T-helper 1 cell treated with Interleukin-12 subunit alpha and Interleukin-12 subunit beta and Interleukin-4 antibody, amounts not matched to agents 30 ng/mL and 1 ng/mL, for 36 hours (primary cell): ENCODE measurements around the gene PPP1R15A. TPM values are rescaled to one million over a fixed set of nuclear protein-coding genes. Genes with fewer than 3 reads are reported as not detected.
"Not testable (repeated sequence)": the region's sequence is repeated elsewhere in the genome, so short reads cannot be mapped to it uniquely, and the experiment has no call there.

Experiments
- intact Hi-C: fragments of 100-400 bp; cut with micrococcal nuclease; formaldehyde crosslinking; loops from one replicate; pipeline ENCODE4 v1.15.1; 2024
- total RNA-seq: library from RNA; stranded (reverse); gene quantifications from 2 replicates; pipeline ENCODE4 v1.2.3, GENCODE V29; 2022

Gene PPP1R15A
- total RNA-seq, 1 donor from 2014 or later = 38.1 TPM

DNA sequence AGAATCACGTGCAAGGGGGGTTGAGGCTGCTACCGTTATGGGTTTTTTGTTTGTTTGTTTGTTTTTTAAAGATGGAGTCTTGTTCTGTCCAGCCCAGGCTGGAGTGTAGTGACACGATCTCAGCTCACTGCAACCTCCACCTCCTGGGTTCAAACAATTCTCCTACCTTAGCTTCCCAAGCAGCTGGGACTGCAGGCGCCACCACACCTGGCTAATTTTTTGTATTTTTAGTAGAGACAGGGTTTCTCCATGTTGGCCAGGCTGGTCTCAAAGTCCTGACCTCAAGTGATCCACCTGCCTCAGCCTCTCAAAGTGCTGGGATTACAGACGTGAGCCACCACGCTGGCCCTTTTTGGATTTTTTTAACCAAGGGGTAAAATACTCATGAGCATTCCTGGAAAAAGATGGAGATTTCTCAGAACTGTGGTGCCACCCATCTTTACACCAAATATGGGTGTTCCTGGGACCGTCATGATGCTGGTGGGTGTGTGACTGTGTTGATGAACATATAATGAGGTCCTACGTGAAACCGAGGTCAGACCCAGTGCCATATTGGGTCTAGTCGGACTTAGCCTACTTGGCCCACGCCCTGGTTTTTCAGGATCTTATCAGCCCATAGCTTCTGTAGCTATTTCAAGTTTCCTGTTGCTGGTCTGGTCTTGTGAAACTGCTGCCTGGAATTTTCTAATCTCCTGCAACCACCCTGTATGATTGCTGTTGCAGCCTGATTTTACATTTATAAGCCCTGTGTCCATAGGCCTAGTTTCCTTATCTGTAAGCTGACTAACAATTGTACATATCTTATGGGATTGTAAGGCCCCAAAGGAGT is 6.2 kb downstream of the PPP1R15A start:
- intact Hi-C loops = loop anchor here (10.0 kb wide), 1 partner anchor 554 kb away; the partner anchor contains the start of gene EMP3

- intact Hi-C loops = loop anchor here (10.0 kb wide), 1 partner anchor 554 kb away; the partner anchor contains the start of gene EMP3
Measured at GRCh38 chr19:48879025-48879637, 6.9 kb downstream of the PPP1R15A start.

DNA sequence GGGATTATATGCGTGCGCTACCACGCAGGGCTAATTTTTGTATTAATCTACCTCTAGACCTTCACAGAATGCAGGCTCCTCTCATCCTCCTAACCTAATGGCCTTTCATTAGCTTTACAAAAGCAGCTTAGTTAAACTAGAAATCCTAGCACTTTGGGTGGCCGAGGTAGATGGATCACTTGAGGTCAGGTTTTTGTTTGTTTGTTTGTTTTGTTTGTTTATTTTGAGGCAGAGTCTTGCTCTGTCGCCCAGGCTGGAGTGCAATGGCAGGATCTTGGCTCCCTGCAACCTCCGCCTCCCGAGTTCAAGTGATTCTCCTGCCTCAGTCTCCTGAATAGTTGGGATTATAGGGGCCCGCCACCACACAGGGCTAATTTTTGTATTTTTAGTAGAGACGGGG is 7.5 kb downstream of the PPP1R15A start:
- intact Hi-C loops = loop anchor here (10.0 kb wide), 1 partner anchor 555 kb away; the partner anchor contains the start of gene EMP3

- intact Hi-C loops = no loop called here
Measured at GRCh38 chr19:48881741-48882657, 9.8 kb downstream of the PPP1R15A start.

DNA sequence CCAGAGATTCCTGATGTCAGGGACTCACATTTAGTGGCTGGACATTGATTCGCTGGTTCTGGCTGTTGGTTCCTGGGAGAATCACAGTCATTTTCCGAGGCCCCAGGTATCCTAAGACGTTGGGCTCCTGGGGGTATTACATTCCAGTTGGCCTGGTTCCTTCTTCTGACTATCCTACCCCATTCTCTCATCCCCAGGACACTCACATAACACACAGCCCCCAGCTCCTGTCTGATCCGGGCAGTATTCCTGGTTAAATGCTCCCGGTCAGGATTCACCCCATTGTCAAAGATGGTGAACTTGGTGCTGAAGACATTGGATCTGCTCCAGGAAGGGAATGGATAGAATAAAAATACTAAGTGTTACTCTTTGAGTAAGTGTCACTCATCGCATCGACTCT is 11.5 kb downstream of the PPP1R15A start:
- intact Hi-C loops = no loop called here

DNA sequence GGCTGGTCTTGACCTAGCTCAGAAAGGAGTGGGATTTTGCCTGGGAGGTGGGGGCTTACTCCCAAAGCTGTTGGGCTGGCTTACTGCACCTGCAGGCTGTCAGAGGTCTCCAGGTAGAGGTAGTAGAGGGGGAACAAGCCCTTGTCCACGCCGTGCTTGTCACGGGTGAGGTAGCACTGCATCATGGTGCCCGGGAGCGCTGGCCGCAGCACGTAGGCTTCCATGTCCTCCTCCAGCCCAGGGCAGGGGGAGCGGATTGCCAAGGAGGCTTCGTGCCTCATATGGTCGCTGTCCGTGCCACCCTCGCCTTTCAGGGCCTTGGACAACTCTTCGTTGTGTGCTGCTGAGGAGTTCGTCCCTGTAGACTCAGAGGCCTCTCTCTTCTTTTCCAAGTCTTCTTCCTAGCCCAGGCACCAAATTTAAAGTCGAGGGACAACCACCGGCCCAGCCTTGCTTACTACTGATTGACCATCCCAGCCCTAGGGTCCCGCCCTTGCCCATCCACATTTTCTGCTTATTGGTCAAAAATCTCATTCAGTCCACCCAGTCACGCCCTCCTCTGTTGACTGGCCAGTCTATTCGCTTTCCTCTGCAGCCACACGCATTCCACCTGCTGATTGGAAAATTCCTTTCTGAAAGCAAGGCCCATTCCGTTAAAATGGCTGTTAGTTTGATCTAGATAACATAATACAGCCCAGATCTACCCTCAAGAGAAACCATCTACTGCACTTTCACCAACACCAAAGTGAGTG is 15.8 kb downstream of the PPP1R15A start:
- intact Hi-C loops = no loop called here

DNA sequence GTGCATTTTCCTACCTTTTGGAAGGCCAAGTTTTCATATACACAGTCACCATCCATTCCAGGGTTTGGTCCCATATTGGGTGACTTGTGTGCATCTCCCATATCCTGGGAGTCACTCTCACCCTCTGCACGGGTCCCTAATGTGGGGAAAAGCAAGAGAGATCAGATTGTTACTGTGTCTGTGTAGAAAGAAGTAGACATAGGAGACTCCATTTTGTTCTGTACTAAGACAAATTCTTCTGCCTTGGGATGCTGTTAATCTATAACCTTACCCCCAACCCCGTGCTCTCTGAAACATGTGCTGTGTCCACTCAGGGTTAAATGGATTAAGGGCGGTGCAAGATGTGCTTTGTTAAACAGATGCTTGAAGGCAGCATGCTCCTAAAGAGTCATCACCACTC is 17.3 kb downstream of the PPP1R15A start:
- intact Hi-C loops = not testable (repeated sequence)

DNA sequence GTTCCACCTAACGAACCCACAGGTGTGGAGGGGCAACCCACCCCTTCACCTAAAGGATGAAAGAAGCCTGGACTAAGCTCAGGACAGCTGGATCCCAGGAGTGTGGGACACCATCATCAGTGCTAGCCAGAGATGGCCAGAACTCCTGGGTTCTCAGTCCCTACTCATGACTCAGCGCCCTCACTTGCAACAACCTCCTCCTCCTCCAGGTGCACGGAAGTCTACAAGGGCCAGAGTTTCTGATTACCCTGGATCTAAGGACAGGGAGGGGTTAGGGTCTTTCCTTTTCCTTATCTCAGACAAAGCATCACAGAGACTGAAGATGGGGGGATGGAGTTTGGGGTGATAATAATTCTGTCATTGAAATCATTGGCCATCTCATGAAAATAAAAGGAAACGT is 18.3 kb downstream of the PPP1R15A start:
- intact Hi-C loops = no loop called here

DNA sequence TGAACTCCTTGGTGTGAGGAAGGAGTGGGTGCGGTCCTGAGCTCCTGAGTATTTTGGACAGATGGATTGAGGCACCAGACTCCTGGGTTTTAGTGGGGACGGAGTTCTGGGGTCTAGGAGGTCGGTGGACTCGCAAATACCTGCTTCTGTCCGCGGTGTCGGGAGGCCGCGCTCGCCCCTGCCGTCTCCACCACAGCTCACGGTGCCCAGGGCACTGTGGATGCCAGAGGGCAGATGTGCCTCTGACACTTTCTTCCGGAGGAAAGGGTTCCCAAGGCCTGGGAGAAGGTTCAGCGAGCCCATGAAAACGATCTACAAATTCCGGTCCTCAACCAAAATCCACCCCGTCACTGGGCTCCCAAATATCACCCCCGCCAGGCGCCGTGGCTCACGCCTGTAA is 23.0 kb downstream of the PPP1R15A start:
- intact Hi-C loops = no loop called here

GRCh38 chr19:48896191-48896720 is 24.0 kb downstream of the PPP1R15A start:
- intact Hi-C loops = no loop called here

DNA sequence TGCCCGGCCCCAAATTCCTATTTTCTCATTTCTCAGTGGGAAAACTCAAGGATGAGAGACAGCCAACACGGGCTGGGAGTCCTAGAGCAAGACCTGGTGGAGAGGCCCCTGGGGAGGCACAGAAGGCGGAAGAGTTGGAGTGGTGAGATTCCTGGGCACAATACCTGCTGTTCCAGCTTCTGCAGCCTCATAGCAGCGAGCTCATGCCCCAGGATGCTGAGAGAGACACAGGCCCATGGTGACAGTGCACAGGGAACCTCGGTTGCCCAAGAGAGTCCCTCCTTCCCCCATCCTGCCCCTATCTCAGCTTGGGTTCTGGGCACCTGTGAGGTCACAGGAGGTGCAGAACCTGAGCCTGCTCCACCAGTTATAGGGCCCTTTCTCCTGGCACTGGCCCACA is 25.0 kb downstream of the PPP1R15A start:
- intact Hi-C loops = no loop called here

- intact Hi-C loops = not testable (repeated sequence)
Measured at GRCh38 chr19:48899386-48899749, 27.1 kb downstream of the PPP1R15A start.

GRCh38 chr19:48899781-48900476 is 27.7 kb downstream of the PPP1R15A start, which contains the start of gene NUCB1:
NUCB1 (plus strand) TSS chr19:48900312; CDS start chr19:48900797, 485 bp downstream.
- intact Hi-C loops = loop anchor here (1.0 to 5.0 kb wide), 10 partner anchors 13 to 263 kb away; partner anchors contain the start of genes BAX, DBP, DHDH and FTL

GRCh38 chr19:48900477-48901406 is 28.5 kb downstream of the PPP1R15A start:
- intact Hi-C loops = loop anchor here (1.0 to 5.0 kb wide), 11 partner anchors 13 to 263 kb away; partner anchors contain the start of genes BAX, DBP, DHDH and FTL

GRCh38 chr19:48902291-48902690 is 30.1 kb downstream of the PPP1R15A start:
- intact Hi-C loops = loop anchor here (5.0 kb wide), 2 partner anchors 65 to 265 kb away; partner anchors contain the start of genes DBP and HSD17B14

DNA sequence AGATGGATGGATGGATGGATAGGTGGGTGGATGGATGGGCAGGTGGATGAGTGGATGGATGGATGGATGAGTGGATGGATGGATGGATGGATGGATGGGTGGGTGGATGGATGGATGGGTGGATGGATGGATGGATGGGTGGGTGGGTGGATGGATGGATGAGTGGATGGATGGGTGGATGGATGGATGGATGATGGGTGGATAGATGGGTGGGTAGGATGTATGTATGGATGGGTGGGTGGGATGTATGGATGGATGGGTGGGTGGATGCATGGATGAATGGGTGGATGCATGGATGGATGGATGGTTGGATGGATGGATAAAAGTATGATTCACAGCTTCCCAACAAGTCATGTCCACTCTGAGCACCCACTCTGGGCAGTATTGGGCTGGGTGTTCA is 31.6 kb downstream of the PPP1R15A start:
- intact Hi-C loops = loop anchor here (5.0 kb wide), 2 partner anchors 66 to 266 kb away; partner anchors contain the start of genes DBP and HSD17B14

DNA sequence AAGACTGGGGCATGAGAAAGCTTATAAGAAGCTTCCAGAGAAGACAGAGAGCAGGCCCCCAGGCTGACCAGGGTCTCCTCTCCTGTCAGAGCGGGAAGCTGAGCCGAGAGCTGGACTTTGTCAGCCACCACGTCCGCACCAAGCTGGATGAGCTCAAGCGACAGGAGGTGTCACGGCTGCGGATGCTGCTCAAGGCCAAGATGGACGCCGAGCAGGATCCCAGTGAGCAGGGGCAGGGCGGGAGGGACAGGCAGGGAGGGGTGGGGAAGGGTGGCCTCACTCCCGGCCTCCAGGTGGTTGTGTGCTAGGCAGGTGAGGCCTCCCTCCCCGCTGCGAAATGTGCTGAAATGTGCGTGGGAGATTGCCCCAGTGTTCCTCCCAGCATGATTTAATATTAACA is 33.4 kb downstream of the PPP1R15A start:
- intact Hi-C loops = no loop called here

DNA sequence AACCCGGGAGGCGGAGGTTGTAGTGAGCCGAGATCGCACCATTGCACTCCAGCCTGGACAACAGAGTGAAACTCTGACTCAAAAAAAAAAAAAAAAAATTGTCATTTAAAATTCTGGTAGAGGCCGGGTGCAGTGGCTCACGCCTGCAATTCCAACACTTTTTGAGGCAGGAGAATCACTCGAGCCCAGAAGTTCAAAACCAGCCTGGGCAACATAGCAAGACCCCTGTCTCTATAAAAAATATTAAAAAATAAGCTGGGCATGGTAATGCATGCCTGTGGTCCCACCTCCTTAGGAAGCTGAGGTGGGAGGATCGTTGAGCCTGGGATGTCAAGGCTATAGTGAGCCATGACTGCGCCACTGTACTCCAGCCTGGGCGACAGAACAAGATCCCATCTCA is 34.1 kb downstream of the PPP1R15A start:
- intact Hi-C loops = no loop called here
